HepG2 (cell line): Measurements from ENCODE around the gene HPD. TPM values are rescaled to one million over a fixed set of nuclear protein-coding genes. Genes with fewer than 3 reads are reported as not detected.

ENCODE experiments used
- ARID4A ChIP-seq: sonication (generic); formaldehyde crosslinking; IDR thresholded peaks from 2 replicates; pipeline ENCODE4 v1.5.0; 2020; ENCODE audit warnings: mild to moderate bottlenecking, missing genetic modification reagents, borderline replicate concordance
- DDIT3 ChIP-seq: sonication (generic); formaldehyde crosslinking; IDR thresholded peaks from 2 replicates; pipeline ENCODE4 v1.4.0; 2020; ENCODE audit warnings: mild to moderate bottlenecking, missing genetic modification reagents
- IKZF4 ChIP-seq: sonication (generic); formaldehyde crosslinking; IDR thresholded peaks from 2 replicates; pipeline ENCODE4 v1.5.1; 2020; ENCODE audit warnings: borderline replicate concordance, mild to moderate bottlenecking, low read depth, missing genetic modification reagents; ENCODE audit errors: not compliant biosample characterization
- MAX ChIP-seq: IDR thresholded peaks from 2 replicates; pipeline ENCODE4 v1.6.1; 2012; ENCODE audit warnings: inconsistent platforms
- MED1 ChIP-seq: sonication (generic); formaldehyde crosslinking; IDR thresholded peaks from 2 replicates; pipeline ENCODE4 v1.4.0; 2020; ENCODE audit warnings: missing genetic modification reagents
- MED13 ChIP-seq: sonication (generic); formaldehyde crosslinking; IDR thresholded peaks from 2 replicates; pipeline ENCODE4 v1.5.0; 2020; ENCODE audit warnings: missing genetic modification reagents
- NFATC3 ChIP-seq: sonication (generic); formaldehyde crosslinking; IDR thresholded peaks from 2 replicates; pipeline ENCODE4 v1.5.1; 2020; ENCODE audit warnings: mild to moderate bottlenecking, missing genetic modification reagents
- NR0B2 ChIP-seq: sonication (generic); formaldehyde crosslinking; IDR thresholded peaks from 2 replicates; pipeline ENCODE4 v1.4.0; 2020; ENCODE audit warnings: mild to moderate bottlenecking, missing genetic modification reagents
- PCBP2 ChIP-seq: fragments of 200-400 bp; formaldehyde crosslinking; optimal IDR thresholded peaks from 2 replicates; pipeline ENCODE3; 2018; ENCODE audit warnings: low read length, low read depth; ENCODE audit not compliant: poor library complexity, severe bottlenecking
- SIN3B ChIP-seq: fragments of 150-350 bp; IDR thresholded peaks from 2 replicates; pipeline ENCODE4 v1.6.1; 2014; ENCODE audit warnings: low read length
- SOX13 ChIP-seq, 3 experiments: fragments of 450-650 bp in 1 of 3; sonication (generic) in 1 of 3; formaldehyde crosslinking in 1 of 3; IDR thresholded peaks in 2 of 3; conservative IDR thresholded peaks in 1 of 3; 2 replicates each; pipeline versions ENCODE4 v1.5.0 to v1.6.1; 2016 to 2020; ENCODE audit warnings: antibody characterized with exemption in 1 of 3, mild to moderate bottlenecking in 1 of 3, missing compliant biosample characterization in 1 of 3, missing genetic modification reagents in 1 of 3, moderate library complexity in 1 of 3
- ZNF24 ChIP-seq: fragments of 450-650 bp; IDR thresholded peaks from 2 replicates; pipeline ENCODE4 v1.6.1; 2017; ENCODE audit warnings: antibody characterized with exemption, mild to moderate bottlenecking
- ZNF280D ChIP-seq: sonication (generic); formaldehyde crosslinking; IDR thresholded peaks from 2 replicates; pipeline ENCODE4 v1.5.1; 2020; ENCODE audit warnings: mild to moderate bottlenecking, missing genetic modification reagents
- ZNF30 ChIP-seq: sonication (generic); formaldehyde crosslinking; IDR thresholded peaks from 2 replicates; pipeline ENCODE4 v1.5.0; 2020; ENCODE audit warnings: mild to moderate bottlenecking, missing genetic modification reagents
- ZNF552 ChIP-seq: sonication (generic); formaldehyde crosslinking; IDR thresholded peaks from 2 replicates; pipeline ENCODE4 v1.9.0; 2022; ENCODE audit warnings: missing genetic modification reagents, mild to moderate bottlenecking, borderline replicate concordance
- ZNF563 ChIP-seq: sonication (generic); formaldehyde crosslinking; IDR thresholded peaks from 2 replicates; pipeline ENCODE4 v1.8.0; 2022; ENCODE audit warnings: mild to moderate bottlenecking, moderate library complexity, missing genetic modification reagents
- ZNF691 ChIP-seq: sonication (generic); formaldehyde crosslinking; IDR thresholded peaks from 2 replicates; pipeline ENCODE4 v1.4.0; 2020; ENCODE audit warnings: missing genetic modification reagents, low read depth, mild to moderate bottlenecking, borderline replicate concordance
- ZNF75D ChIP-seq: sonication (generic); formaldehyde crosslinking; IDR thresholded peaks from 2 replicates; pipeline ENCODE4 v1.8.1; 2023; ENCODE audit warnings: missing genetic modification reagents, mild to moderate bottlenecking, borderline replicate concordance
- ZNF883 ChIP-seq: sonication (generic); formaldehyde crosslinking; IDR thresholded peaks from 2 replicates; pipeline ENCODE4 v1.5.1; 2020; ENCODE audit warnings: mild to moderate bottlenecking, missing genetic modification reagents; ENCODE audit errors: not compliant biosample characterization
- polyA plus RNA-seq, 8 experiments: library from polyadenylated mRNA; depleted of rRNA in 3 of 8; stranded (reverse) in 7 of 8; unstranded in 1 of 8; fragments of >200 nt; fragmentation: Illumina TruSeq in 4 of 8; extraction: Trizol in 4 of 8; gene quantifications; 2 replicates each; pipeline versions ENCODE4 v1.2.1 to v1.2.3, GENCODE V29; 2011 to 2016; ENCODE audit warnings: low read depth in 4 of 8, missing spikeins in 1 of 8, mixed read lengths in 1 of 8; ENCODE audit not compliant: insufficient read depth in 1 of 8
- total RNA-seq, 5 experiments: library from RNA; depleted of rRNA; stranded (reverse); fragments of >200 nt; fragmentation: Illumina TruSeq; extraction: Trizol; gene quantifications; 2 replicates each; pipeline ENCODE4 v1.2.3, GENCODE V29; 2016; ENCODE audit warnings: low read depth in 1 of 5

HPD gene
- total and polyA plus RNA-seq, 2 of the 13 experiments (the other 11 are each of a cell fraction or from before 2014, with no cell fraction given) = 120 to 195 TPM

- TF ChIP-seq ZNF280D (CRISPR knock-in tag) (no peak), ZNF24 (no peak), ARID4A (peak; percentile 78), MED13 (CRISPR knock-in tag) (peak; percentile 88), ZNF563 (no peak; the same call in 1 of the 2 replicates), ZNF883 (CRISPR knock-in tag) (peak; percentile 89), IKZF4 (peak; percentile 82), SIN3B (no peak), NR0B2 (CRISPR knock-in tag) (peak; percentile 55; the same call in 1 of the 2 replicates), ZNF75D (CRISPR knock-in tag) (no peak), MED1 (peak; percentile 75), MAX (no peak), ZNF691 (CRISPR knock-in tag) (peak; percentile 72), ZNF552 (CRISPR knock-in tag) (peak; percentile 75), PCBP2 (no peak), NFATC3 (CRISPR knock-in tag) (peak; percentile 86; the same call in 1 of the 2 replicates), ZNF30 (CRISPR knock-in tag) (no peak), SOX13 (IDR thresholded peaks at IDR 0.05) (peak; percentile 31; the same call in 1 of the 2 replicates), SOX13 (CRISPR knock-in tag; conservative IDR thresholded peaks at IDR 0.05 in 1 of 2, IDR thresholded peaks at IDR 0.05 in 1 of 2) (peak in 1 of 2 experiments; percentile 63; a peak in 2 of 4 replicates), DDIT3 (CRISPR knock-in tag) (no peak)
Observed at GRCh38 chr12:121793838-121794533, 64.7 kb downstream of the HPD start (continued).
